ENCODE data around the gene IDUA. TPM values are rescaled to one million over a fixed set of nuclear protein-coding genes. Genes with fewer than 3 reads are reported as not detected.

IDUA gene
- total and polyA plus RNA-seq, 2 of the 4 experiments (the other 2 are of a cell fraction), result 0.72 to 12.5 TPM

DNA sequence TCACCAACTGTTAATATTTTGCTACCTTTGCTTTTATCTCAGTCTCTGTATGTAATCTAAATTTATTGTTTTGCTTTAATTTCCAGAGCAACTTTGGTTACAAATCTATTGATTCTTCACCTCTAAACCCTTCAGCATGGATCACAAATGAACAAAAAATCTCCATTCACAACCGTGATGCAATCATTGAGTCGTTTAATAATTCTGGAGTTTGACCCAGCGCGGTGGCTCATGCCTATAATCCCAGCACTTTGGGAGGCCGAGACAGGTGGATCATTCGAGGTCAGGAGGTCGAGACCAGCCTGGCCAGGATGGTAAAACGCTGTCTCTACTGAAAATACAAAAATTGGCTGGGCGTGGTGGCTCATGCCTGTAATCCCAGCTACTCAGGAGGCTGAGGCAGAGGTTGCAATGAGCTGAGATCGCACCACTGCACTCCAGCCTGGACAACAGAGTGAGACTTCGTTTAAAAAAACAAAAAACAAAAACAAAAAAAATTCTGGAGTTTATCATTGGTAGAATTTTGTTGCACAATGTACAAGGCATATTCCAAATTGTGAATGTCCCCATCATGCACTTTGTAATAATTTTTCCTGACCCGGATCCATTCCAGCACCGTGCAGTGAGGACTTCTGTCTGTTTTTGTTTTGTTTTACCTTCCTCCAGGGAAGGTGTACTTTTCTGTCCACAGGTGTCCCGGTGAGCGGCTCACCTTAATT is 2.3 kb upstream of the IDUA start (continued):
- TF ChIP-seq RFX5 (IDR thresholded peaks at IDR 0.05; ENCODE audit: low read depth, low read length), result no peak

DNA sequence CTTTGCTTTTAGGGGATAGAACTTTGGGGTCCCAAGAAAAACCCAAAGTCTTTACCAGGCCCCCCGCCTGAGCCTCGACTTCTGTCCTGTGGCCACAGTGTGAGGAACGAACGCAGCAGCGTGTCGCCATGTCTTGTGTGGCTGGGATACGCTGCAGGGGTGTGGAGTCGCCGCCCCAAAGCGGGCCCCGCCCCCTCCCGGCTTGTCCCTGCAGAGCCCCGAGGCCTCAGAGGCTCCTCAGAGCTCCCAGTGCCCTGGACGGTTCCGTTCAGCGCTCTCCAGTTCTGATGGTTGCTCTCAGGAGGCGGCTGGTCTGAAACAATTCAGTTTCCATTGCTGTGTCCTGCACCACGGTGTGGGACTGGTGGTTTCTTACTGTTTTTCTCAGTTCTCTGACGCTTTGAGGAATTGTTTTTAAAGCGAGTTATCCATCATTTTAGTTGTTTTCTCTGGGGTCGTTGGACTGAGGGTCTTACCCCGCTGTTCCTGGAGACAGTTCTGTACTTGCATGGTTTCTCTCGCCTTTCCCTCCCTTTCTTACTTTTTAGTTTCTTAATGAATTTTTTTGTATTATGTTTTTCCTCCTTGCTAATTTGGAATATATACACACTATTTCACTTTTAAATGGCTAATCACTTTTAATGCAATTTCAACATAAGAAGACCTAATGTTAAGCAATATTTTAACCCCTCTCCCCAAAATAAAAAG is 1.6 kb upstream of the IDUA start:
- Histone ChIP-seq H3K9me1 (ENCODE audit: insufficient read depth, low read length) (no peaks in the 10 kb centered on the region; the same call in 1 of the 2 replicates), H3K4me1 (ENCODE audit: control insufficient read depth, insufficient read depth, low read length) (peaks cover 7% of the 10 kb centered on the region; the same call in 1 of the 2 replicates), H3K79me1 (ENCODE audit: low read depth in 1 of 2, low read length in 2 of 2) (peaks cover 5 to 34% of the 10 kb centered on the region in 2 experiments; a peak in 1 of 4 replicates), H4K91ac (ENCODE audit: insufficient read depth, low read depth, low read length) (no peak overlapping the region; the same call in 1 of the 2 replicates), H2AFZ (replicated peaks; ENCODE audit: low read length, poor library complexity) (peak overlapping the region; percentile 88), H2AK9ac (replicated peaks; ENCODE audit: low read depth, low read length, poor library complexity) (peak overlapping the region; percentile 42), H4K20me1 (ENCODE audit: insufficient read depth, low read length) (no peaks in the 10 kb centered on the region; the same call in 1 of the 2 replicates), H2BK20ac (ENCODE audit: low read depth, low read length) (no peak overlapping the region), H4K5ac (ENCODE audit: low read depth, low read length) (peak overlapping the region; percentile 12; the same call in 1 of the 2 replicates), H3K23ac (ENCODE audit: low read depth, low read length) (peak overlapping the region; percentile 70; the same call in 1 of the 2 replicates), H4K8ac (ENCODE audit: low read depth in 2 of 2, low read length in 2 of 2) (peak overlapping the region; percentile 63 to 84; a peak in 2 of 4 replicates), H3K9ac (ENCODE audit: low read depth, low read length) (peak overlapping the region; percentile 69), H3K56ac (ENCODE audit: extremely low read depth, insufficient read depth, low read length) (no peak overlapping the region), H2BK120ac (ENCODE audit: low read depth, low read length) (no peak overlapping the region; the same call in 1 of the 2 replicates), H3K14ac (replicated peaks; ENCODE audit: low read depth, low read length) (no peak overlapping the region), H2BK15ac (ENCODE audit: low read depth, low read length) (no peak overlapping the region), H3K4me2 (ENCODE audit: low read depth, low read length) (peak overlapping the region; percentile 64), H3K18ac (ENCODE audit: low read depth, low read length) (no peak overlapping the region), H2AK5ac (ENCODE audit: low read depth, low read length) (no peak overlapping the region), H3K27ac (ENCODE audit: insufficient read depth, low read length) (no peak overlapping the region), H3K4ac (ENCODE audit: low read depth, low read length) (peak overlapping the region; percentile 20; the same call in 1 of the 2 replicates), H3K36me3 (ENCODE audit: control insufficient read depth, insufficient read depth, low read length) (peaks cover 3% of the 10 kb centered on the region; the same call in 1 of the 2 replicates), H3K27me3 (ENCODE audit: control insufficient read depth, insufficient read depth, low read length) (no peaks in the 10 kb centered on the region), H3K4me3 (ENCODE audit: insufficient read depth, low read depth, low read length) (peak overlapping the region; percentile 12; the same call in 1 of the 2 replicates), H3K9me3 (ENCODE audit: control insufficient read depth, insufficient read depth, low read length) (no peaks in the 10 kb centered on the region), H2BK5ac (ENCODE audit: low read depth, low read length, poor library complexity, severe bottlenecking) (no peak overlapping the region)
- ChIA-PET CTCF (no interaction called here), POLR2A (ENCODE audit: unreplicated experiment) (no interaction called here)
- in situ Hi-C loops (cut with MboI; ENCODE audit: low sequenced_read_pairs) (no loop called here), dilution Hi-C loops (cut with HindIII; ENCODE audit: low sequenced_read_pairs, unreplicated experiment) (no loop called here), intact Hi-C loops (cut with micrococcal nuclease) (no loop called here)
- DNase-seq (no peak), ATAC-seq (ENCODE audit: low read depth) (peak; percentile 60)
- no TSS peak for BruUV-seq (replicated peaks)
- TF ChIP-seq FOS (IDR thresholded peaks at IDR 0.05; ENCODE audit: low read depth, low read length) (no peak), MAFK (IDR thresholded peaks at IDR 0.05; ENCODE audit: low read depth, low read length) (no peak), RFX5 (IDR thresholded peaks at IDR 0.05; ENCODE audit: low read depth, low read length) (no peak), SMC3 (IDR thresholded peaks at IDR 0.05; ENCODE audit: low read depth, low read length) (no peak), CEBPB (IDR thresholded peaks at IDR 0.05; ENCODE audit: low read depth, low read length) (no peak), MAZ (IDR thresholded peaks at IDR 0.05; ENCODE audit: borderline replicate concordance, low read depth, low read length) (no peak)
- TF ChIP-seq, protein P1, sequence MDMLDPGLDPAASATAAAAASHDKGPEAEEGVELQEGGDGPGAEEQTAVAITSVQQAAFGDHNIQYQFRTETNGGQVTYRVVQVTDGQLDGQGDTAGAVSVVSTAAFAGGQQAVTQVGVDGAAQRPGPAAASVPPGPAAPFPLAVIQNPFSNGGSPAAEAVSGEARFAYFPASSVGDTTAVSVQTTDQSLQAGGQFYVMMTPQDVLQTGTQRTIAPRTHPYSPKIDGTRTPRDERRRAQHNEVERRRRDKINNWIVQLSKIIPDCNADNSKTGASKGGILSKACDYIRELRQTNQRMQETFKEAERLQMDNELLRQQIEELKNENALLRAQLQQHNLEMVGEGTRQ (IDR thresholded peaks at IDR 0.05; ENCODE audit: low read depth, low read length), result no peak
- WGBS, 2 experiments (ENCODE audit: extremely low coverage in 2 of 2, insufficient read length in 1 of 2), result no CpG with 5 or more reads among the region's 23 CpGs
